ENCODE results near the gene PDLIM5.

GRCh38 chr4:94665500-94666404 is 214.0 kb downstream of the PDLIM5 start:
- TF ChIP-seq TSHZ2 (CRISPR knock-in tag; IDR thresholded peaks at IDR 0.05) (no peak), CSRNP3 (CRISPR knock-in tag; IDR thresholded peaks at IDR 0.05) (no peak)

All from SK-N-SH treated with all-trans-retinoic acid at 6 μM for 48 hours (cell line).